ENCODE results near the gene HERC2. TPM values are rescaled to one million over a fixed set of nuclear protein-coding genes. Genes with fewer than 3 reads are reported as not detected.

HERC2 gene
- total and polyA plus RNA-seq, 2 donors (not counting 3 experiments of a cell fraction or from before 2014, with no cell fraction given), result 46.1 to 83.9 TPM

DNA sequence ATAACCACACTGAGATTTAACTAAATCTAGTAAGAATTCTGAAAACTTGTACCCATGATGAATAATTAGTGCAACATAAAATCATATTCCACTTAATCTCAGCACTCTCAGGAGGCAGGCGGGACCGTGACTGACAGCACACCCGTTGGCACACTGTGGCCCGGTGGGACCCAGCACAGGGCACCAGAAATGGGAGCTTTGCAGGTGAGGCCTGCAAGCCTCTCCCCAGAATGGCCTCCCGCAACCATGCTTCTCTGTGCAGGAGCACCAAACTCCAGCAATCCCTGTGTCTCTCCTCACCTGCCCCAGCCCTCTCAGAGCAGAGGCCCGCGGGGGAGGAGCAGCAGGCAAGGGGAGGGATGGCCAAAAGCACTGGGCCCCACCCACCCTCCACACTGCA, 191.3 kb downstream of the HERC2 start:
- H3K27ac ChIP-seq (ENCODE audit: insufficient read depth, low read depth, low read length), result no peak overlapping the region
- ChIA-PET POLR2A (no interaction called here), CTCF (no interaction called here)

DNA sequence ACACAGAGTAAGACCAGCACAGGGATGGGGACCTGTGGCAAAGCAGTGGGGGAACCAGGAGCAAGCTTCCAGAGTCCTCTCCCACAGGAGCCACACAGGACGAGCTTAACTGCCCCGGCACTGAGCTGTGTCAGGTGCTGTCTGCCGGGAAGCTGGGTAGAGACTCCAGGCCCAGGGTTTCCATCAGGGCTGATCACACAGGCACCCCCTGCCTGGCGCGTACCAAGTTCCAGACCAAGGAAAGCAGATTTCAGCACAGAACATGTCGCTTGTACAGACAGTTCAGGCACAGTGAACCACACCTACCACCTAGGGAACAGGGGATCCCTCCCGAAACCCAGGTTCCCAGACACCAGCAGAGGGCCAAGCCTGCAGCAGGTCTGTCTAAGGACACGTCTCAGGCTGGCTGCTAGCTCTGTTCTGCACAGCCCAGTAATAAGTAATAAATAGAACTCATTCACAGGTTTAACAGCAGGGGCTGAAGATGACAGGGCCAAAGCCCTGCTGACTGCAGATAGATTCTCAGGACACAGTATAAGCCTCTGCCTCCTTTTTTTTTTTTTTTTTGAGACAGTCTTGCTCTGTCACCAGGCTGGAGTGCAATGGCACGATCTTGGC, 192.6 kb downstream of the HERC2 start:
- H3K4me3 ChIP-seq (replicated peaks in 1 of 3; ENCODE audit: insufficient read depth in 1 of 3, low read depth in 1 of 3, low read length in 3 of 3), result no peak overlapping the region

More for the DNA sequence above, 191.3 kb downstream of the HERC2 start:
- no peaks in the 10 kb centered on the region for H3K27me3 ChIP-seq (ENCODE audit: control insufficient read depth in 2 of 2, insufficient read depth in 2 of 2, low read length in 2 of 2)
- dilution Hi-C loops (cut with MboI; ENCODE audit: extremely low pct_ligation_motif_present, low sequenced_read_pairs), result no loop called here
- no peak overlapping the region for H3K4me3 ChIP-seq (replicated peaks in 1 of 3; ENCODE audit: insufficient read depth in 1 of 3, low read depth in 1 of 3, low read length in 3 of 3)
- FAIRE-seq, result no peak
- no peaks in the 10 kb centered on the region for H3K9me3 ChIP-seq (replicated peaks; ENCODE audit: control insufficient read depth, insufficient read depth, low read length)
- no peaks in the 10 kb centered on the region for H3K79me2 ChIP-seq (ENCODE audit: control insufficient read depth, insufficient read depth, low read length)
- H3K9ac ChIP-seq (replicated peaks; ENCODE audit: extremely low read depth, insufficient read depth, low read length), result no peak overlapping the region
- H3K4me2 ChIP-seq (ENCODE audit: insufficient read depth, low read length), result no peak overlapping the region
- no peak for DNase-seq (ENCODE audit: low read depth, low spot score)
- intact Hi-C loops (cut with micrococcal nuclease), result no loop called here
- H3K4me1 ChIP-seq (ENCODE audit: control insufficient read depth, extremely low read depth, insufficient read depth, low read length), result peaks cover 15% of the 10 kb centered on the region
- TF ChIP-seq, protein P1, sequence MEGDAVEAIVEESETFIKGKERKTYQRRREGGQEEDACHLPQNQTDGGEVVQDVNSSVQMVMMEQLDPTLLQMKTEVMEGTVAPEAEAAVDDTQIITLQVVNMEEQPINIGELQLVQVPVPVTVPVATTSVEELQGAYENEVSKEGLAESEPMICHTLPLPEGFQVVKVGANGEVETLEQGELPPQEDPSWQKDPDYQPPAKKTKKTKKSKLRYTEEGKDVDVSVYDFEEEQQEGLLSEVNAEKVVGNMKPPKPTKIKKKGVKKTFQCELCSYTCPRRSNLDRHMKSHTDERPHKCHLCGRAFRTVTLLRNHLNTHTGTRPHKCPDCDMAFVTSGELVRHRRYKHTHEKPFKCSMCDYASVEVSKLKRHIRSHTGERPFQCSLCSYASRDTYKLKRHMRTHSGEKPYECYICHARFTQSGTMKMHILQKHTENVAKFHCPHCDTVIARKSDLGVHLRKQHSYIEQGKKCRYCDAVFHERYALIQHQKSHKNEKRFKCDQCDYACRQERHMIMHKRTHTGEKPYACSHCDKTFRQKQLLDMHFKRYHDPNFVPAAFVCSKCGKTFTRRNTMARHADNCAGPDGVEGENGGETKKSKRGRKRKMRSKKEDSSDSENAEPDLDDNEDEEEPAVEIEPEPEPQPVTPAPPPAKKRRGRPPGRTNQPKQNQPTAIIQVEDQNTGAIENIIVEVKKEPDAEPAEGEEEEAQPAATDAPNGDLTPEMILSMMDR (IDR thresholded peaks at IDR 0.05; ENCODE audit: extremely low read depth in 1 of 2, insufficient read depth in 1 of 2, low read depth in 1 of 2, low read length in 2 of 2), result no peak
- TF ChIP-seq POLR2AphosphoS5 (IDR thresholded peaks at IDR 0.05; ENCODE audit: insufficient read depth, low read depth, low read length) (no peak), GATA2 (IDR thresholded peaks at IDR 0.05; ENCODE audit: insufficient read depth, insufficient read length, low read depth, low read length) (no peak), MYC (IDR thresholded peaks at IDR 0.05; ENCODE audit: low read depth, low read length) (no peak)
- no peaks in the 10 kb centered on the region for H4K20me1 ChIP-seq (replicated peaks; ENCODE audit: control insufficient read depth, extremely low read depth, insufficient read depth, low read length)
- no peak overlapping the region for H2AFZ ChIP-seq (ENCODE audit: low read depth, low read length)
- no TSS peak for BruUV-seq (replicated peaks)
- peaks cover 2 to 40% of the 10 kb centered on the region in 2 experiments for H3K36me3 ChIP-seq (ENCODE audit: control insufficient read depth in 2 of 2, extremely low read depth in 1 of 2, insufficient read depth in 2 of 2, low read length in 2 of 2)
- no peaks in the 10 kb centered on the region for H3K9me1 ChIP-seq (replicated peaks; ENCODE audit: control insufficient read depth, extremely low read depth, insufficient read depth, low read length)

More for the DNA sequence above, 192.6 kb downstream of the HERC2 start:
- Histone ChIP-seq H3K79me2 (ENCODE audit: control insufficient read depth, insufficient read depth, low read length) (no peaks in the 10 kb centered on the region), H3K4me2 (ENCODE audit: insufficient read depth, low read length) (no peak overlapping the region), H2AFZ (ENCODE audit: low read depth, low read length) (no peak overlapping the region), H3K27ac (ENCODE audit: insufficient read depth, low read depth, low read length) (no peak overlapping the region), H3K4me1 (ENCODE audit: control insufficient read depth, extremely low read depth, insufficient read depth, low read length) (peaks cover 15% of the 10 kb centered on the region), H3K9me1 (replicated peaks; ENCODE audit: control insufficient read depth, extremely low read depth, insufficient read depth, low read length) (no peaks in the 10 kb centered on the region), H4K20me1 (replicated peaks; ENCODE audit: control insufficient read depth, extremely low read depth, insufficient read depth, low read length) (no peaks in the 10 kb centered on the region), H3K36me3 (ENCODE audit: control insufficient read depth in 2 of 2, extremely low read depth in 1 of 2, insufficient read depth in 2 of 2, low read length in 2 of 2) (peaks cover 2 to 47% of the 10 kb centered on the region in 2 experiments), H3K9ac (replicated peaks; ENCODE audit: extremely low read depth, insufficient read depth, low read length) (no peak overlapping the region), H3K27me3 (ENCODE audit: control insufficient read depth in 2 of 2, insufficient read depth in 2 of 2, low read length in 2 of 2) (no peaks in the 10 kb centered on the region), H3K9me3 (replicated peaks; ENCODE audit: control insufficient read depth, insufficient read depth, low read length) (no peaks in the 10 kb centered on the region)
- TF ChIP-seq EZH2 (IDR thresholded peaks at IDR 0.05; ENCODE audit: borderline replicate concordance, low read depth, low read length, severe bottlenecking) (no peak), POLR2AphosphoS5 (IDR thresholded peaks at IDR 0.05; ENCODE audit: insufficient read depth, low read depth, low read length) (no peak), FOS (IDR thresholded peaks at IDR 0.05; ENCODE audit: borderline replicate concordance, insufficient read depth, low read length) (no peak), JUN (IDR thresholded peaks at IDR 0.05; ENCODE audit: borderline replicate concordance, insufficient read depth, insufficient read length, low read depth) (no peak), GATA2 (IDR thresholded peaks at IDR 0.05; ENCODE audit: insufficient read depth, insufficient read length, low read depth, low read length) (no peak), POLR2A (IDR thresholded peaks at IDR 0.05; ENCODE audit: low read depth, low read length) (no peak), MYC (IDR thresholded peaks at IDR 0.05; ENCODE audit: low read depth, low read length) (no peak)
- TF ChIP-seq, protein P1 (IDR thresholded peaks at IDR 0.05; ENCODE audit: extremely low read depth in 1 of 2, insufficient read depth in 1 of 2, low read depth in 1 of 2, low read length in 2 of 2), result no peak
- TF ChIP-seq, protein P2, sequence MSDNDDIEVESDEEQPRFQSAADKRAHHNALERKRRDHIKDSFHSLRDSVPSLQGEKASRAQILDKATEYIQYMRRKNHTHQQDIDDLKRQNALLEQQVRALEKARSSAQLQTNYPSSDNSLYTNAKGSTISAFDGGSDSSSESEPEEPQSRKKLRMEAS (IDR thresholded peaks at IDR 0.05; ENCODE audit: insufficient read depth, insufficient read length), result no peak
- DNase-seq (ENCODE audit: low read depth, low spot score), result no peak
- intact Hi-C loops (cut with micrococcal nuclease) (no loop called here), dilution Hi-C loops (cut with MboI; ENCODE audit: extremely low pct_ligation_motif_present, low sequenced_read_pairs) (no loop called here)
- BruUV-seq (replicated peaks), result no TSS peak
- ChIA-PET POLR2A (no interaction called here), CTCF (no interaction called here)
- FAIRE-seq, result no peak
